Hepatocyte (in vitro differentiated cells): ENCODE data around the gene RIOK3.

Experiments used
- CTCF ChIP-seq: fragments of 200-600 bp; sonication (generic); IDR thresholded peaks from 2 replicates; pipeline ENCODE4 v1.5.1; 2016; ENCODE audit warnings: antibody characterized with exemption, mild to moderate bottlenecking; ENCODE audit not compliant: poor library complexity
- EZH2phosphoT487 ChIP-seq: fragments of 200-600 bp; sonication (generic); IDR thresholded peaks from one replicate; pipeline ENCODE4 v1.6.1; 2018; ENCODE audit warnings: antibody characterized with exemption, mild to moderate bottlenecking, low read depth, moderate library complexity; ENCODE audit not compliant: unreplicated experiment, severe bottlenecking

- no peak for TF ChIP-seq CTCF
- TF ChIP-seq EZH2phosphoT487, result no peak
Measured at GRCh38 chr18:23438608-23439366, 14.3 kb upstream of the RIOK3 start.
